IMR-90 (cell line): ENCODE results near the gene MAP4K1. TPM values are rescaled to one million over a fixed set of nuclear protein-coding genes. Genes with fewer than 3 reads are reported as not detected.

Experiments used
- ATAC-seq: fragments of 200-7000 bp; cut with Tn5 transposase; 2 replicates; pipeline ENCODE4 v1.9.1; 2020; ENCODE audit warnings: low read depth, mild to moderate bottlenecking, moderate library complexity
- BruUV-seq: library from RNA; stranded (reverse); fragments of 400-500 nt; replicated peaks from 2 replicates; lab custom pipeline; 2021; lab: Mats Ljungman, UMichigan
- CTCF ChIA-PET: fragments of 300-600 bp; formaldehyde crosslinking; extraction: SDS; loops from one replicate; lab custom pipeline; 2021; ENCODE audit warnings: antibody characterized with exemption; lab: Yijun Ruan, JAX
- POLR2A ChIA-PET: fragments of 300-600 bp; sonication (Branson Sonifier 250); formaldehyde crosslinking; loops from one replicate; lab custom pipeline; 2022; ENCODE audit warnings: antibody characterized with exemption; ENCODE audit not compliant: unreplicated experiment; lab: Charles Lee
- DNase-seq: peaks from one replicate; pipeline ENCODE4 v3.0.0; 2013
- H2AFZ ChIP-seq: replicated peaks from 2 replicates; pipeline ENCODE3; 2013; ENCODE audit warnings: low read length, mild to moderate bottlenecking; ENCODE audit not compliant: poor library complexity
- H2AK5ac ChIP-seq: 2 replicates; pipeline ENCODE4 v1.6.1; 2013; ENCODE audit warnings: low read depth, low read length, inconsistent platforms
- H2AK9ac ChIP-seq: replicated peaks from 2 replicates; pipeline ENCODE3; 2013; ENCODE audit warnings: mild to moderate bottlenecking, low read depth, low read length, moderate library complexity; ENCODE audit not compliant: poor library complexity
- H2BK120ac ChIP-seq: 2 replicates; pipeline ENCODE4 v1.6.1; 2013; ENCODE audit warnings: low read depth, low read length, inconsistent platforms
- H2BK15ac ChIP-seq: 3 replicates; pipeline ENCODE4 v1.6.1; 2013; ENCODE audit warnings: low read depth, low read length, inconsistent platforms
- H2BK20ac ChIP-seq: 2 replicates; pipeline ENCODE4 v1.6.1; 2013; ENCODE audit warnings: low read depth, mild to moderate bottlenecking, inconsistent platforms, low read length, moderate library complexity
- H2BK5ac ChIP-seq: 2 replicates; pipeline ENCODE4 v1.6.1; 2013; ENCODE audit warnings: mild to moderate bottlenecking, low read depth, low read length, inconsistent platforms; ENCODE audit not compliant: poor library complexity, severe bottlenecking
- H3K14ac ChIP-seq: replicated peaks from 2 replicates; pipeline ENCODE4 v1.6.1; 2013; ENCODE audit warnings: low read depth, low read length, inconsistent platforms
- H3K18ac ChIP-seq: 2 replicates; pipeline ENCODE4 v1.6.1; 2013; ENCODE audit warnings: low read depth, low read length, control low read depth
- H3K23ac ChIP-seq: 2 replicates; pipeline ENCODE4 v1.6.1; 2013; ENCODE audit warnings: low read depth, low read length, inconsistent platforms
- H3K27ac ChIP-seq: 2 replicates; pipeline ENCODE4 v1.5.1; 2013; ENCODE audit warnings: mild to moderate bottlenecking, control low read depth, low read length; ENCODE audit not compliant: insufficient read depth
- H3K27me3 ChIP-seq: 2 replicates; pipeline ENCODE4 v1.6.1; 2013; ENCODE audit warnings: low read length; ENCODE audit not compliant: control insufficient read depth, insufficient read depth
- H3K36me3 ChIP-seq: 2 replicates; pipeline ENCODE4 v1.6.1; 2013; ENCODE audit warnings: low read length, mixed read lengths; ENCODE audit not compliant: control insufficient read depth, insufficient read depth
- H3K4ac ChIP-seq: 2 replicates; pipeline ENCODE4 v1.6.1; 2013; ENCODE audit warnings: low read depth, low read length, inconsistent platforms
- H3K4me1 ChIP-seq: 2 replicates; pipeline ENCODE4 v1.6.1; 2013; ENCODE audit warnings: low read length, mixed read lengths; ENCODE audit not compliant: control insufficient read depth, insufficient read depth
- H3K4me2 ChIP-seq: 2 replicates; pipeline ENCODE4 v1.6.1; 2013; ENCODE audit warnings: low read depth, mild to moderate bottlenecking, control low read depth, low read length, moderate library complexity
- H3K4me3 ChIP-seq: 2 replicates; pipeline ENCODE4 v1.5.1; 2013; ENCODE audit warnings: low read depth, mild to moderate bottlenecking, control low read depth, low read length, moderate library complexity; ENCODE audit not compliant: insufficient read depth
- H3K56ac ChIP-seq: 2 replicates; pipeline ENCODE4 v1.6.1; 2013; ENCODE audit warnings: low read length, inconsistent platforms; ENCODE audit not compliant: insufficient read depth; ENCODE audit errors: extremely low read depth
- H3K79me1 ChIP-seq, 2 experiments: 2 replicates each; pipeline ENCODE4 v1.6.1; 2013; ENCODE audit warnings: low read length in 2 of 2, inconsistent platforms in 1 of 2, low read depth in 1 of 2
- H3K9ac ChIP-seq: 2 replicates; pipeline ENCODE4 v1.6.1; 2013; ENCODE audit warnings: low read depth, low read length, control low read depth
- H3K9me1 ChIP-seq: 2 replicates; pipeline ENCODE4 v1.6.1; 2013; ENCODE audit warnings: low read length, inconsistent platforms; ENCODE audit not compliant: insufficient read depth
- H3K9me3 ChIP-seq: 2 replicates; pipeline ENCODE4 v1.6.1; 2013; ENCODE audit warnings: low read length; ENCODE audit not compliant: control insufficient read depth, insufficient read depth
- H4K20me1 ChIP-seq: 2 replicates; pipeline ENCODE4 v1.6.1; 2013; ENCODE audit warnings: low read length, inconsistent platforms; ENCODE audit not compliant: insufficient read depth
- H4K5ac ChIP-seq: 2 replicates; pipeline ENCODE4 v1.6.1; 2013; ENCODE audit warnings: mild to moderate bottlenecking, low read depth, low read length, control low read depth
- H4K8ac ChIP-seq, 2 experiments: 2 replicates each; pipeline ENCODE4 v1.6.1; 2013; ENCODE audit warnings: low read depth in 2 of 2, low read length in 2 of 2, control low read depth in 1 of 2, inconsistent platforms in 1 of 2
- H4K91ac ChIP-seq: 2 replicates; pipeline ENCODE4 v1.6.1; 2013; ENCODE audit warnings: low read depth, low read length, inconsistent platforms; ENCODE audit not compliant: insufficient read depth
- CEBPB ChIP-seq: IDR thresholded peaks from 2 replicates; pipeline ENCODE4 v1.6.1; 2012; ENCODE audit warnings: low read depth, low read length, improper control_type of control experiment
- MXI1 ChIP-seq: IDR thresholded peaks from 2 replicates; pipeline ENCODE4 v1.6.1; 2012; ENCODE audit warnings: low read depth, mild to moderate bottlenecking, low read length, moderate library complexity, borderline replicate concordance
- NFE2L2 ChIP-seq: fragments of 150-350 bp; IDR thresholded peaks from 2 replicates; pipeline ENCODE4 v1.6.1; 2016; ENCODE audit warnings: low read depth, mild to moderate bottlenecking, low read length
- RCOR1 ChIP-seq: IDR thresholded peaks from 2 replicates; pipeline ENCODE4 v1.6.1; 2012; ENCODE audit warnings: mild to moderate bottlenecking, low read length, improper control_type of control experiment; ENCODE audit not compliant: insufficient replicate concordance
- WGBS, 2 experiments: methylation state at CpG; one replicate each; pipeline versions ENCODE4 v1.1.5 to v1.1.7; 2013; ENCODE audit warnings: missing lambda C conversion rate in 2 of 2; ENCODE audit not compliant: insufficient read length in 1 of 2; ENCODE audit errors: extremely low coverage in 2 of 2; 5-methylcytosine and 5-hydroxymethylcytosine counted together
- dilution Hi-C: fragments of 300-500 bp; cut with HindIII; formaldehyde crosslinking; loops from one replicate; pipeline ENCODE4 v1.14.3; 2018; ENCODE audit warnings: low sequenced_read_pairs; ENCODE audit not compliant: unreplicated experiment
- in situ Hi-C: fragments of 300-500 bp; cut with MboI; formaldehyde crosslinking; loops from 3 replicates; pipeline ENCODE4 v1.14.3; 2019; ENCODE audit warnings: low sequenced_read_pairs, inconsistent platforms, mixed read lengths
- intact Hi-C: fragments of 100-400 bp; cut with micrococcal nuclease; formaldehyde crosslinking; loops from 2 replicates; pipeline ENCODE4 v1.10.0; 2022
- polyA plus RNA-seq, 3 experiments: library from polyadenylated mRNA; depleted of rRNA; stranded (reverse); fragments of >200 nt; gene quantifications; 2 replicates each; pipeline ENCODE4 v1.2.3, GENCODE V29; 2012; ENCODE audit warnings: low replicate concordance in 1 of 3
- total RNA-seq: library from RNA; depleted of rRNA; stranded (reverse); fragments of >200 nt; gene quantifications from 2 replicates; pipeline ENCODE4 v1.2.3, GENCODE V29; 2012
- TF ChIP-seq, protein P1 (sequence below): fragments of 150-350 bp; IDR thresholded peaks from 2 replicates; pipeline ENCODE4 v1.6.1; 2017; ENCODE audit warnings: mild to moderate bottlenecking, antibody characterized with exemption, low read length, low read depth

MAP4K1 gene
- total and polyA plus RNA-seq, 2 of the 4 experiments (the other 2 are of a cell fraction), result 0.22 TPM; not detected in 1

GRCh38 chr19:38538793-38539528 is 78.8 kb downstream of the MAP4K1 start:
- dilution Hi-C loops, result no loop called here
- ChIA-PET POLR2A (no interaction called here), CTCF (no interaction called here)
- no TSS peak for BruUV-seq
- WGBS, 2 experiments, result no CpG with 5 or more reads among the region's 6 CpGs
- H3K14ac ChIP-seq, result no peak overlapping the region
- in situ Hi-C loops, result no loop called here
- no peak overlapping the region for H3K4ac ChIP-seq
- no peaks in the 10 kb centered on the region for H3K4me1 ChIP-seq
- H2AFZ ChIP-seq, result no peak overlapping the region
- ATAC-seq (no peak), DNase-seq (no peak)
- H3K27ac ChIP-seq, result no peak overlapping the region
- H2BK120ac ChIP-seq, result no peak overlapping the region
- H2BK5ac ChIP-seq, result no peak overlapping the region
- H3K23ac ChIP-seq, result no peak overlapping the region
- H4K91ac ChIP-seq, result no peak overlapping the region
- no peak overlapping the region for H2BK15ac ChIP-seq
- H3K18ac ChIP-seq, result no peak overlapping the region
- no peak for TF ChIP-seq MXI1
- no peak for TF ChIP-seq NFE2L2
- TF ChIP-seq, protein P1, sequence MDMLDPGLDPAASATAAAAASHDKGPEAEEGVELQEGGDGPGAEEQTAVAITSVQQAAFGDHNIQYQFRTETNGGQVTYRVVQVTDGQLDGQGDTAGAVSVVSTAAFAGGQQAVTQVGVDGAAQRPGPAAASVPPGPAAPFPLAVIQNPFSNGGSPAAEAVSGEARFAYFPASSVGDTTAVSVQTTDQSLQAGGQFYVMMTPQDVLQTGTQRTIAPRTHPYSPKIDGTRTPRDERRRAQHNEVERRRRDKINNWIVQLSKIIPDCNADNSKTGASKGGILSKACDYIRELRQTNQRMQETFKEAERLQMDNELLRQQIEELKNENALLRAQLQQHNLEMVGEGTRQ, result no peak
- no peak for TF ChIP-seq RCOR1
- no peak for TF ChIP-seq CEBPB
- no peak overlapping the region for H2BK20ac ChIP-seq
- H3K4me2 ChIP-seq, result no peak overlapping the region
- no peak overlapping the region for H2AK5ac ChIP-seq
- no peaks in the 10 kb centered on the region for H3K36me3 ChIP-seq
- H3K9me1 ChIP-seq, result no peaks in the 10 kb centered on the region
- no peaks in the 10 kb centered on the region; the same call in none of the 2 replicates for H3K27me3 ChIP-seq
- no peak overlapping the region for H4K8ac ChIP-seq
- no peaks in the 10 kb centered on the region for H4K20me1 ChIP-seq
- intact Hi-C loops, result no loop called here
- no peak overlapping the region for H2AK9ac ChIP-seq
- no peak overlapping the region for H4K5ac ChIP-seq
- no peak overlapping the region for H3K56ac ChIP-seq
- H3K79me1 ChIP-seq, result no peaks in the 10 kb centered on the region
- no peak overlapping the region for H3K9ac ChIP-seq
- H3K4me3 ChIP-seq, result no peak overlapping the region
- peaks cover 14% of the 10 kb centered on the region for H3K9me3 ChIP-seq
